Adrenal gland (tissue), 12 donors: ENCODE data around the gene PARVA. TPM values are rescaled to one million over a fixed set of nuclear protein-coding genes. Genes with fewer than 3 reads are reported as not detected.

Experiments used
- DNase-seq, 7 donors: peaks; one replicate each; pipeline ENCODE4 v3.0.0-alpha.2; 2019 to 2020
- H3K27ac ChIP-seq, 5 donors: fragments of 200-600 bp; sonication (generic) in 4 of 5; 1 replicate in 3 of 5; 2 replicates in 2 of 5; pipeline versions ENCODE4 v1.5.1 to v1.8.0; 2016 to 2020; ENCODE audit warnings: mild to moderate bottlenecking in 1 of 5
- H3K27me3 ChIP-seq: fragments of 200-600 bp; 2 replicates; pipeline ENCODE4 v1.8.0; 2021
- H3K36me3 ChIP-seq, 2 donors: fragments of 200-600 bp; replicated peaks in 1 of 2; 1 replicate in 1 of 2; 2 replicates in 1 of 2; pipeline versions ENCODE4 v1.5.1 to v1.8.0; 2018 to 2022
- H3K4me1 ChIP-seq, 2 donors: fragments of 200-600 bp; replicated peaks in 1 of 2; 1 replicate in 1 of 2; 2 replicates in 1 of 2; pipeline versions ENCODE4 v1.5.1 to v1.8.0; 2018 to 2021
- H3K4me3 ChIP-seq, 4 donors: fragments of 200-600 bp; sonication (generic) in 3 of 4; one replicate each; pipeline ENCODE4 v1.5.1; 2016 to 2018
- H3K9me3 ChIP-seq, 3 donors: fragments of 200-600 bp; sonication (generic) in 1 of 3; replicated peaks in 1 of 3; 1 replicate in 2 of 3; 2 replicates in 1 of 3; pipeline versions ENCODE4 v1.5.1 to v1.8.0; 2016 to 2021
- POLR2A ChIP-seq, 2 donors: fragments of 450-650 bp; IDR thresholded peaks; one replicate each; pipeline ENCODE4 v1.6.1; 2017; ENCODE audit warnings: antibody characterized with exemption in 2 of 2, mild to moderate bottlenecking in 2 of 2, moderate library complexity in 1 of 2
- WGBS, 4 donors: extraction: QIAGEN DNeasy Blood & Tissue Kit in 2 of 4; methylation state at CpG; one replicate each; pipeline versions ENCODE4 v1.1.5 to v1.1.7; 2013 to 2017; 5-methylcytosine and 5-hydroxymethylcytosine counted together
- intact Hi-C, 2 donors: fragments of 100-400 bp; cut with DNase I; formaldehyde crosslinking; loops; one replicate each; pipeline versions ENCODE4 v1.14.1 to v1.15.0; 2022 to 2023
- polyA plus RNA-seq, 3 donors: library from polyadenylated mRNA; stranded (reverse); fragments of 200-250 nt in 2 of 3; fragments of 350-450 nt in 1 of 3; fragmentation: Illumina TruSeq in 1 of 3; extraction: RNeasy Lipid Tissue Mini Kit (QIAGEN cat#74804) in 1 of 3; gene quantifications; one replicate each; pipeline ENCODE4 v1.2.3, GENCODE V29; 2013 to 2014
- total RNA-seq, 9 donors: library from RNA; depleted of rRNA in 4 of 9; stranded (reverse); fragments of >200 nt in 4 of 9; fragments of 120-200 nt in 1 of 9; fragmentation: NEBNext Ultra II Directional in 1 of 9; extraction: Animal tissue kit (Norgen Biotek cat#: 25700) in 1 of 9; gene quantifications; one replicate each; pipeline versions ENCODE4 v1.1.0 to v1.2.4, GENCODE V29; 2013 to 2023
- TF ChIP-seq, protein P1 (sequence below), 6 experiments: fragments of 450-650 bp in 4 of 6; fragments of 200-600 bp in 2 of 6; sonication (generic) in 1 of 6; IDR thresholded peaks; 1 replicate in 5 of 6; 2 replicates in 1 of 6; pipeline versions ENCODE4 v1.5.1 to v1.8.0; 2016 to 2021; ENCODE audit warnings: antibody characterized with exemption in 6 of 6, mild to moderate bottlenecking in 2 of 6, moderate library complexity in 1 of 6
- donor health status: healthy with polysubstance abuse.
- donor health status: Bipolar disorder and iron deficiency.
- donor health status: DM: yes; HTN: yes; CAD: no.
- donor health status: DM: no; HTN: no; CAD: no.
- donor health status: DM: no; HTN: no; CAD: no.
- donor health status: DM: yes; HTN: yes; CAD: no.

Gene PARVA
- total and polyA plus RNA-seq, 12 donors = 13.0 to 58.9 (median 31.4) TPM

DNA sequence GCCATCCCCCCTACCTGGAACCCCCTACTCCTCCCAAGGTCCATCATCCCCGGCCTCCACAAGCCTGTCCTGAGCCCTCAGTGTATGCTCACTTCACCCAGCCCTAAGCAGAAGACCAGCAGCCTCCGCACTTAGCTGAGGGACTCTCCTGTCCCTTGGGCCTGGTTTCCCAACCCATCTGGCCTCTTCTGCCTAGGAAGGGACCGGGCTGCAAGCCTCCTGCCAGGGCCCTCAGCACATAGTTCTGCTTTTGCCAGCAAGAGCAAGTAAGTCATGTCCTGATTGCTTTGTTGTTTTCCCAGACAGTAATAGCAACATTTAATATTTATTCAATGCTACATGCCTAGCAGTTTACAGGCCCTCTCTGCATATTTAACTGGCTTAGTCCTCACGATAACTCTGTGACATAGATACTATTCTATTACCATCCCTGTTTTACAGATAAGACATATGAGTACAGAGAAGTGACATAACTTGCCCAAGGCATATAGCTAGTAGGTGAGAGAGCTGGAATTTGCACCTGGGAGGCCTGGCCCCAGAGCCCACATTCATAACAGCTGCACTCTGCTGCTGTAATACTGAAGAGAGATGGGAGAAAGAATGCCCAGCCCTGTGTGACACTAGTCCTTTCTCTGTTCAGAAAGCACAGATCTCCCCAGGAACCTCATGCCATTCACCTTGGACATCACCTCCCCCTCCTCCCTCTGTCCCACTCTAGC is 139.2 kb downstream of the PARVA start:
- 79 to 90% (median 85%) methylated on average over 4 of the region's 4 CpGs for WGBS, 4 donors
- H3K4me3 ChIP-seq = no peak overlapping the region
- peak in 1 of 7 donors; percentile 36 for DNase-seq
- H3K36me3 ChIP-seq = no peaks in the 10 kb centered on the region
- intact Hi-C loops = no loop called here
- H3K27me3 ChIP-seq = no peaks in the 10 kb centered on the region
- no peaks in the 10 kb centered on the region for H3K9me3 ChIP-seq
- no peaks in the 10 kb centered on the region for H3K4me1 ChIP-seq
- no peak overlapping the region for H3K27ac ChIP-seq
- no peak for TF ChIP-seq POLR2A (IDR thresholded peaks at IDR 0.05)
- TF ChIP-seq, protein P1, sequence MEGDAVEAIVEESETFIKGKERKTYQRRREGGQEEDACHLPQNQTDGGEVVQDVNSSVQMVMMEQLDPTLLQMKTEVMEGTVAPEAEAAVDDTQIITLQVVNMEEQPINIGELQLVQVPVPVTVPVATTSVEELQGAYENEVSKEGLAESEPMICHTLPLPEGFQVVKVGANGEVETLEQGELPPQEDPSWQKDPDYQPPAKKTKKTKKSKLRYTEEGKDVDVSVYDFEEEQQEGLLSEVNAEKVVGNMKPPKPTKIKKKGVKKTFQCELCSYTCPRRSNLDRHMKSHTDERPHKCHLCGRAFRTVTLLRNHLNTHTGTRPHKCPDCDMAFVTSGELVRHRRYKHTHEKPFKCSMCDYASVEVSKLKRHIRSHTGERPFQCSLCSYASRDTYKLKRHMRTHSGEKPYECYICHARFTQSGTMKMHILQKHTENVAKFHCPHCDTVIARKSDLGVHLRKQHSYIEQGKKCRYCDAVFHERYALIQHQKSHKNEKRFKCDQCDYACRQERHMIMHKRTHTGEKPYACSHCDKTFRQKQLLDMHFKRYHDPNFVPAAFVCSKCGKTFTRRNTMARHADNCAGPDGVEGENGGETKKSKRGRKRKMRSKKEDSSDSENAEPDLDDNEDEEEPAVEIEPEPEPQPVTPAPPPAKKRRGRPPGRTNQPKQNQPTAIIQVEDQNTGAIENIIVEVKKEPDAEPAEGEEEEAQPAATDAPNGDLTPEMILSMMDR (IDR thresholded peaks at IDR 0.05) = no peak

DNA sequence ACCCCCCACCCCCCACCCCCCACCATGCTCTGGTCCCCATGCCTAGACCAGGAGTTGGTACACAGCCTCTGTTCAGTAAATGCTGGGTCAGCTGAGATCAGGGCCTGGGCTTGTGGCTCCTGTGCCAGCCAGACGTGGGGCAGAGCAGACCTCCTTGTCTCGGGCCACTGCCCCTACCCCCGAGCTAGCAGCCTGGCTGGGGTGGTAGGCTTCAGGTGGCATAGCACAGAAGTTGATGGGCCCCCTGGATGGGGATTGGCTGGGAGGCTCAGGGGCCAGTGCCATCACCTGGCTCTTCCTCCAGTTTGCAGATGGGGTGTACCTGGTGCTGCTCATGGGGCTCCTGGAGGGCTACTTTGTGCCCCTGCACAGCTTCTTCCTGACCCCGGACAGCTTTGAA is 139.9 kb downstream of the PARVA start:
- intact Hi-C loops = no loop called here
- H3K9me3 ChIP-seq = no peaks in the 10 kb centered on the region
- no peak for TF ChIP-seq POLR2A (IDR thresholded peaks at IDR 0.05)
- TF ChIP-seq, protein P1 (IDR thresholded peaks at IDR 0.05) = no peak
- H3K36me3 ChIP-seq = no peaks in the 10 kb centered on the region
- no peaks in the 10 kb centered on the region for H3K27me3 ChIP-seq
- no peaks in the 10 kb centered on the region for H3K4me1 ChIP-seq
- 84 to 96% (median 94%) methylated on average over 4 of the region's 4 CpGs; no CpG with 5 or more reads in 1 of the 4 donors for WGBS, 4 donors
- H3K4me3 ChIP-seq = no peak overlapping the region
- peak in 1 of 7 donors; percentile 31 for DNase-seq
- H3K27ac ChIP-seq = no peak overlapping the region

DNA sequence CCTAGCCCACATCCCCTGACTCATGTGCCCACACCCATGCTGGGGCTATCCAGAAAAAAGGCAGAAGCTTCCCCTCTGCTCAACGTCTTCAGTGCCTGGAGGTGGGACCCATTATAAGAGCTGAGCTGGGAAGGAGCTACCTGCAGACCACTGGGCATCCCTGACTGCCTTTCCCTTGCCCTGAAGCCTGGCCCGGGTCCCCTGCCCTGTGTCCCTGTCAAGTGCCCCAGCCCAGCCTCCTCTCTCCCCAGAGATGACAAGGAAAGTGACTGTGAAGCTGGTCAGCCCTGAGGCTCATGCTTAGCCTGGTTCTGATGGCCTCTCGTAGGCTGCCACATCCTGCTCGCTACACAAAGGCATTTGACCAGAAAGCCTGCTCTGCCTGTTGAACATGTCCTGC is 140.4 kb downstream of the PARVA start:
- H3K9me3 ChIP-seq = no peaks in the 10 kb centered on the region
- no peaks in the 10 kb centered on the region for H3K4me1 ChIP-seq
- no peaks in the 10 kb centered on the region for H3K27me3 ChIP-seq
- no peaks in the 10 kb centered on the region for H3K36me3 ChIP-seq
- no peak for DNase-seq
- no peak overlapping the region for H3K27ac ChIP-seq
- WGBS, 4 donors = 89 to 100% (median 94%) methylated on average over 3 to 4 of the region's 4 CpGs
- H3K4me3 ChIP-seq = no peak overlapping the region
- intact Hi-C loops = no loop called here
- TF ChIP-seq POLR2A (IDR thresholded peaks at IDR 0.05) = no peak
- TF ChIP-seq, protein P1 (IDR thresholded peaks at IDR 0.05) = no peak

DNA sequence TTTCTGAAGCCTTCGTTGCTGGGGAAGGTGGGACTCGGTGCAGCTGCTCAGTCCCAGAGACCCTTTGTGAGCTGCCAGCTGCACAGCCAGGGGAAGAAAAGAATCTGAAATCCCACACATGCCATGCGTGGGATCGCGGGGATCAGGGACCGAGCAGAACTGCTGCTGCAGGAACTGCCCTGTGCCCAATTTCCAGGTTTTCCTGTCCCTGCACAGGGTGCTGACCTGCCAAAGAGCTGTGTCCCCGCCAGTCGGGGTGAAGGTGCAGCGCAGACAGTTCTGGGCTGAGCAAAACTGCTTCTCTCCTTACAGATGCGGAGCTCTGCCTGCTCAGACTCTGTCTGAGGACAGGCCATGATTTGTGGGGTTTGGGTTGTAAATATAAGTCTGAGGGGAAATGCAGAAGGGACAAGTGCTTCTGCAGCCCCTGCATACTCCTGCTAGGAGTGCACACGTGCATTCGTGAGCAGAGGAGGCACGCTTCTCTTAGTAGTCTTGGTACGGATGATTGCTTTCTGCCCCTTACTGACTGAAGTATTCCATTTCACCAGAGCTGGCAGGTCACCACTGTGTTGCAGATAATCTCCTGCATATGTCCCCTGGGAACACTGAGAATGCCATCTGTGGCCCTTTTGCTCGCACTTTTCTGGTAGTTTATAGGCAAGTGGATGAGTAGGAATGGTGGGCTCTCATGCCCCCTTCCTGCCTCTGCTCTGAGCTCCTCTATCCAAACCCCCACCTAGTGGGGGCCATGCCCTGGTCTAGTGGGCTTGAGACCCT is 141.4 kb downstream of the PARVA start:
- Histone ChIP-seq H3K9me3 (no peaks in the 10 kb centered on the region), H3K4me3 (no peak overlapping the region), H3K4me1 (no peaks in the 10 kb centered on the region), H3K27me3 (no peaks in the 10 kb centered on the region), H3K36me3 (no peaks in the 10 kb centered on the region), H3K27ac (no peak overlapping the region)
- WGBS, 4 donors = 89 to 94% (median 93%) methylated on average over 14 to 15 of the region's 15 CpGs
- intact Hi-C loops = no loop called here
- no peak for DNase-seq
- TF ChIP-seq, protein P1 (IDR thresholded peaks at IDR 0.05) = no peak
- no peak for TF ChIP-seq POLR2A (IDR thresholded peaks at IDR 0.05)
